8988T (cell line): ENCODE measurements around the gene ADGRG3.
"Not testable (repeated sequence)": the region's sequence is repeated elsewhere in the genome, so short reads cannot be mapped to it uniquely, and the experiment has no call there.

Experiments used
- DNase-seq: peaks from one replicate; pipeline ENCODE4 v3.0.0; 2011

The ADGRG3 gene

GRCh38 chr16:57663917-57664661 is 4.0 kb upstream of the ADGRG3 start:
- peak; percentile 86 for DNase-seq

DNA sequence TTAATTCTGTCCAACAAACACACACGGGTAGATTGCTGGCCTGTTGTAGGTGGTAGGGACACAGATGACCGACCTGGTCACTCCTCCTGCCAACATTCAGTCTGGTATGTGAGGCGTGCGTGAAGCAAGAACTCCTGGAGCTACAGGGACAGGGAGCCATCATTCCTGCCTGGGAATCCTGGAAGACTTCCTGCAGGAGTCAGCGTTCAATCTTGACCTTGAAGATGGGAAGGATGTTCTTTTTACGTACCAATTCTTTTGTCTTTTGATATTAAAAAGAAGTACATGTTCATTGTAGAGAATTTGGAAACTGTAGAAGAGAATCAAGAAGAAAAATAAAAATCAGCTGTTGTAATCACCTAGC is 3.5 kb upstream of the ADGRG3 start:
- DNase-seq = no peak

DNA sequence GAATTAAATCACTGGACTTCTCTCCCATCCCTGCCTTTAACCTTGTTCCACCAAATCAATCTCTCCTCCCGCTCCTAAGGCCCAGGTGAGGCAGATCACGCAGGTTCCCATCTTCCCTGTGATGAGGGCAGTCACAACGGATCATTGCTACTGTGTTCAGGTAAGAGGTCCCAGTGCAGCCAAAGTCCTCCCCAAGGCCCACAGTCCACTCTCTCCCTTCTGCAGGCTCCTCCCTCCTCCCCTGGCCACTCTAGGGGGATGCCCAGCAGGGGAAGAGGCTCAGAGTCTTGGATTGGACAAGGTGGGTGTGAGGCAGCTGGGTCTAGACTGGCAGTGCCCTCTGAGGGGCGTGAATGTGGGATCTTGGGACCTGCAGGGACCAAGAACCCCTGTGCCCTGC is 2.6 kb upstream of the ADGRG3 start:
- no peak for DNase-seq

DNA sequence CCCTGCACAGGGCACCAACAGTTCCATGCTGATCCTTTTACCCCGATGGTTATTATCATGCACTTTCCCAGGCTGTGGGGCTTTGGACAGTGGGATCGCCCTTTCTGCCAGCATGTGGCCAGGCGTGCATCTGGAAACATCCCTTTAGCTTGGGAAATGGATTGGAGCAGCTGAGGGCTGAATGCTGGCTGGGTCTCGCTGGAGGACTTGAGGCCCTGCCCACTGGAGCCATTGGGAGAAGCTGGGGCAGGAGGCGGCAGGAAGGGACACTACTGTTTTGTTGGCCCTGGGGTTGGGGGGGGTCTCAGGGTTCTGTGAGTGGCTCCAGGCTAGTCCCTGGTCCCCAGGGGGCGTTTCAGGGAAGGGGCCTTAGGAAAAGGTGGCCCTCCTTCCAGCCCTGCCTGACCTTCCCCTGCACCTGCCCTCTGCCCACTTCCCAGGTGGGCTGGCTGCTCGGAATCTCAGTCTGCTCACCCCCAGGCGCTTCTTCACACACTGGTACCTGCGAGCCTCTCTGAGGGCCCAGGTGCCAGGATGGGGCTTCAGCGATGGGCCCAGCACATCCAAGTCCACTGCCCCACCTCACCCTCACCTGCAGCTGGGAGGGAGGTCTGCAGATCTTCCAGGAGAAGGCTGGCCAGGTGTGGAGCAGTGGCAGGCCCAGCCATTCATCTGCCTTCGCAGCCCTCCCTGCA is 1.6 kb upstream of the ADGRG3 start:
- no peak for DNase-seq

- DNase-seq = no peak
These were observed 1.0 kb upstream of the ADGRG3 start for GRCh38 chr16:57667048-57667525.

GRCh38 chr16:57667526-57668262 is 412 bp upstream of the ADGRG3 start:
- DNase-seq = no peak

- DNase-seq = no peak
These were observed 747 bp downstream of the ADGRG3 start for GRCh38 chr16:57668630-57669475.

DNA sequence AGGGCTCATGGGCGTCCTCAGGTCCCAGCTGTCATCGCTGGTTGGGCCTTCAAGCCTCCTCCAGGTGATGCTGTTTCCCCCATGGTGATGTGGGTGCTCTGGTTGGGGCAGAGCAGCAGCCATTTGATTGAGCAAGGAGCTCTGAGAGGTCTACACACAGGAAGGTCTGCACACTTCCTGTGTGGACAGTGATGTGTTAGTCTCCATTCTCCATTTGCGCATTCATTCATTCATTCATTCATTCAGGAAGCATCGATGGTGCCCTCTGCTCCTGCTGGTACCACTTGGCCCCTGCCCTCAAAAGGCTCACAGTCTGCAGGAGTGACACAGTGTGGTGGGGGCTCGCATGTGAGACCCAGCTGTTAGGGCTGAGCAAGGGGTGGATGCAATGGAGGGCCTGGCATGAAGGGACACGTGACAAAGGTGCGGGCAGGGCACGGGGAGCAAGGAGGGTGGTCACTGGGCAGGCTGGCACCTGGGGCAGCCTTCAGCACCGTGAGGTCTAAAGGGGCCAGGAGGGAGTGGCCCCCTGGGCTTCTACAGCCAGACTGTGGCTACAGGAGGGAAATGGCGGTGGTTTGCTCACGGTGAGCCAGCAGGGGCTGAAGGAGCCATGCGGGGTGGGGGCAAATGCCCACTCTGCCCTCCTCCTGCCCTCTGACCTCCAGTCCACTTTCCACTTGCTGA is 1.5 kb downstream of the ADGRG3 start:
- DNase-seq = no peak

DNA sequence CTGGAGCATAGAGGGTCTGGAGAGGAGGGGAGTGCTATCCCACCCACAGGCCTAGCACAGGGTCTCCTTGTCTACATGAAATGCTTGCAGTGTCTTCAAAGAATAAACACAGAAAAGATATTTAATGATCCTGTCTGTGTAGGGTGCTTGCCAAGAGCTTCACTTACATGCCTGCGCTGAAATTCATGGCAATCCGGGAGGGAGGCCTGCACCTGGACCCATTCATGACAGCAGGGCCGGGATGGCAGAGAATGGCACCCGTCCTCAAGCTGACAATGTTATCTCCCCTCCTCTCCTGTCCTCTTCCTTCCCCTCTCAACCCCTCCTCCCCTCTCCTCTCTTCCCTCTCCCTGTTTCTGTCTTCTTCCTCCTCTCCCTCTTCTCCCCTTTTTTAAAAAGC is 2.1 kb downstream of the ADGRG3 start:
- DNase-seq = no peak

- DNase-seq = not testable (repeated sequence)
These were observed 3.3 kb downstream of the ADGRG3 start for GRCh38 chr16:57671451-57671850.

GRCh38 chr16:57672416-57672815 is 4.3 kb downstream of the ADGRG3 start:
- no peak for DNase-seq

DNA sequence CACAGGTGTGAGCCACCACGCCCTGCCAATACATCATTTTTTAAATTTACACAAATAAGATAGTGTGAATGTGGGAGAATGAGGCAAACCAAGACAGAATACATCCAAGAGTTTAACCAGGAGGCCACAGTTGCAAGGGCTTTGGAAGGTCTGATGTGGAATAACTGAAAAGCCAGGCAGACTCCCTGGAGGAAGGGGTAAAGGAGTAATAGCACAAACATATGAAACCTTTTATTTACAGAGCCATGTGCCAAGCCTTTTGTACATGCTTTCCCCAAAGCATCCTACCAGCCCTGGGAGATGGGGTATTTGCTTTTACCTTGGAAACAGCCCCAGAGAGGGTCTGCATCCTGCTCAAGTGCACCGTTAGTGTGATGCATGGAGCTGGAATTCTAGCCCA is 4.7 kb downstream of the ADGRG3 start:
- DNase-seq = no peak

DNA sequence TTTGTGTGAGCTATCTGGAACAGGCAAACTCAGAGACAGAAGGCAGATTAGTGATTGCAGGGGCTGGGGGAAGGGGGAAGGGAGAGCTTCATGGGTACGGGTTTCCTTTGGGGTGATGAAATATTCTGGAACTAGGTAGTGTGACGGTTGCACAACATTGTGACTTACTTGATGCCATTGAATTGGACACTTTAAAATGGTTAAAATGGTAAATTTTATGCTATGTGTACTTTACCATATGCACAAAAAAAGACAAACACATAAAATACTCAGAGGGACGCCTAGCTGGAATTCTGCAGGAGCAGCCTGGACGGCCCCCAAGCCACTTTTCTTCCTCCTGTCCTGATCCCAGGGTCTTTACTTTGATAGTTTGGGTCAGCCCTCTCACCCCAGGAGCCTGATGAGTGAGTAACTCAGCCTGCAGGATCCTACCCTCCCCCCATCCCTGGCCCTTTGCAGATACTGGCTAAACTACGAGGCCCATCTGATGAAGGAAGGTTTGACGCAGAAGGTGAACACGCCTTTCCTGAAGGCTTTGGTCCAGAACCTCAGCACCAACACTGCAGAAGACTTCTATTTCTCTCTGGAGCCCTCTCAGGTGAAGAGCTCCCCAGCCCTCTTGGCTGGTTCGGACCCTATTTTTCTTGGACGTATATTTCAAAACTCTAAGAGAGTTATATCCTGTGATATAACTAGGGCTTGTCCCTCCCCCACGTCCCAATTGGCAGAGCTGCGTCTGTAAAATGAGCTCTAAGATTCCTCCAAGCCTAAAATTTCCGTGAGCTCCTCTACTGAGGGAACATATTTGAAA is 7.8 kb downstream of the ADGRG3 start:
- no peak for DNase-seq

DNA sequence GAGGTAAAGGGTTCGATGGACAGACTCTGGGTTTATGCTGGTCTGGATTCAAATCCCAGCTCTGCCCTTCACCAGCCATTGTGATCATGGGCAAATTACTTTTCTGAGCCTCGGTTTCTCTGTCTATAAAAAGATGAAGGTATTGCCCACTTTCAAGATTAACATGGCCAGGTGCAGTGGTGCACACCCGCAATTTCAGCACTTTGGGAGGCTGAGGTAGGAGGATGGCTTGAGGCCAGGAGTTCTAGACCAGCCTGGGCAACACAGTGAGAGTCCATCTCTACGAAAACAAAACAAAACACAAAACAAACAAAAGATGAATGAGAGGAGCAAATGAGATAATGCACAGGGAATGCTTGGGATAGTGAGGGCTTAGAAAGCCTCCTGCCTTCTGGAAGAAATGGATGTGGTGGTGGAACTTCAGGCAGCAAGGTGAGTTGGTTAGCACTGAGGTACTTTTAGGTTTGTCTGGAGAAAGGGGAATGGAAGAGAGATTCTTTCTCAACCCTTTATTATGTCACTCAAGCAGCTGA is 8.5 kb downstream of the ADGRG3 start:
- no peak for DNase-seq

GRCh38 chr16:57677622-57678369 is 9.7 kb downstream of the ADGRG3 start:
- DNase-seq = no peak

DNA sequence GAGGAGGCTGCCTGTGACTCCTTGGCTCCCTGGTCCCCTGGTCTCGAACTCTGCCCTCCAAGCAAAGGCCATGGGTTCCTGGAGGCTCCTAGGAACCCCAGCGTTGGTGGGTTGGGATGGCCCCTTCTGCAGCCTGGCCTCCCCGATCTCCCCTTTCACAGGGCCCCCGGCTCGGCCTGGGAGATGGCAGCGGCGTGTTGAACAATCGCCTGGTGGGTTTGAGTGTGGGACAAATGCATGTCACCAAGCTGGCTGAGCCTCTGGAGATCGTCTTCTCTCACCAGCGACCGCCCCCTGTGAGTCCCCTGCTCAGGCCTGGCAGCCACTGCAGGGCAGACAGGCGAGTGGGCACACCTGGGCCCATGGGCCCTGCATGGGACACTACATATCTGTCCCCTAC is 10.9 kb downstream of the ADGRG3 start:
- no peak for DNase-seq

- DNase-seq = no peak
These were observed 11.8 kb downstream of the ADGRG3 start for GRCh38 chr16:57679767-57680482.

DNA sequence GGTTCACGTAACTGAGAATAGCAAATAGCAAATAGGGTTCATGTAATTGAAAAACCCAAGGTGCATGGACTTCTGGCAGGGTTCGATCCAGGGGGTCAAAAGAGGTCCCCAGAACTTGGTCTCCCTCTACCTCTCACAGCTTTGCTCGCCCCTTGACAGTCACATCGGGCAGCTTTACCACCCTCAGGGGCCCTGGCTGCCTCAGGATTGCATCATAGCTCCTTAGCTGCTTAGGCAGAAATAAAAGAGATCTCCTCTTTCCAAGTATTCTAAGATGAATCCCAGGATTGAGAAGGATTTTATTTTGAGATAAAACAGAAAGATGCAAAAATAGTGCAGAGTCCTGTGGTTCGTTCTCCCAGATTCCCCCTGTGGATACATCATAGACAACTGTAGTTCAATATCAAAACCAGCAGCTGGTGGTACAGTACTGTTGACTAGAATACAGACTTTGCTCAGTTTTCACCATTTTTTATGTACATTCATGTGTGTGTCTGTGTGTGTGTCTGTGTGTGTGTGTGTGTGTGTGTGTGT is 12.8 kb downstream of the ADGRG3 start:
- DNase-seq = no peak
